Stimulated activated CD8-positive, alpha-beta memory T cell treated with anti-CD3 and anti-CD28 coated beads, Interleukin-12 subunit alpha, Interleukin-12 subunit beta, amount 100 ng/mL, for 1 hour (primary cell): ENCODE data around the gene TENM3.

Experiments used
- DNase-seq: peaks from one replicate; pipeline ENCODE4 v3.0.0-alpha.2; 2020; ENCODE audit warnings: low read depth

Gene TENM3

GRCh38 chr4:182454440-182455013, 211.3 kb downstream of the TENM3 start:
- DNase-seq, result no peak

GRCh38 chr4:182465114-182465513, 221.9 kb downstream of the TENM3 start:
- DNase-seq, result no peak

- no peak for DNase-seq
Observed at GRCh38 chr4:182465979-182466378, 222.8 kb downstream of the TENM3 start.

GRCh38 chr4:182470215-182470614, 227.0 kb downstream of the TENM3 start:
- no peak for DNase-seq

GRCh38 chr4:182475539-182475938, 232.3 kb downstream of the TENM3 start:
- DNase-seq, result no peak

GRCh38 chr4:182478475-182478874, 235.3 kb downstream of the TENM3 start:
- no peak for DNase-seq

- DNase-seq, result no peak
Observed at GRCh38 chr4:182483685-182484084, 240.5 kb downstream of the TENM3 start.

- no peak for DNase-seq
Observed at GRCh38 chr4:182486881-182487280, 243.7 kb downstream of the TENM3 start.

- DNase-seq, result no peak
Observed at GRCh38 chr4:182488896-182489295, 245.7 kb downstream of the TENM3 start.

- DNase-seq, result no peak
Observed at GRCh38 chr4:182489607-182490006, 246.4 kb downstream of the TENM3 start.

GRCh38 chr4:182491719-182492118, 248.5 kb downstream of the TENM3 start:
- DNase-seq, result no peak

- DNase-seq, result no peak
Observed at GRCh38 chr4:182492423-182492822, 249.2 kb downstream of the TENM3 start.

- no peak for DNase-seq
Observed at GRCh38 chr4:182493377-182493776, 250.2 kb downstream of the TENM3 start.

- no peak for DNase-seq
Observed at GRCh38 chr4:182494103-182494502, 250.9 kb downstream of the TENM3 start.

GRCh38 chr4:182495031-182495430, 251.8 kb downstream of the TENM3 start:
- DNase-seq, result no peak

- DNase-seq, result no peak
Observed at GRCh38 chr4:182495645-182496385, 252.6 kb downstream of the TENM3 start.

- no peak for DNase-seq
Observed at GRCh38 chr4:182496408-182496807, 253.2 kb downstream of the TENM3 start.

- no peak for DNase-seq
Observed at GRCh38 chr4:182502064-182502463, 258.9 kb downstream of the TENM3 start.

GRCh38 chr4:182504463-182504862, 261.3 kb downstream of the TENM3 start:
- no peak for DNase-seq

GRCh38 chr4:182507805-182508204, 264.6 kb downstream of the TENM3 start:
- no peak for DNase-seq

- no peak for DNase-seq
Observed at GRCh38 chr4:182510836-182511235, 267.6 kb downstream of the TENM3 start.

GRCh38 chr4:182513587-182514291, 270.5 kb downstream of the TENM3 start:
- no peak for DNase-seq

- no peak for DNase-seq
Observed at GRCh38 chr4:182518421-182518820, 275.2 kb downstream of the TENM3 start.
